SK-N-MC (cell line): ENCODE results near the gene PITX2.

Experiments used
- EZH2 ChIP-seq: fragments of 200-600 bp; sonication (generic); IDR thresholded peaks from one replicate; pipeline ENCODE4 v1.6.1; 2017; ENCODE audit warnings: antibody characterized with exemption
- FOXP2 ChIP-seq: optimal IDR thresholded peaks from 2 replicates; pipeline ENCODE3; 2011; ENCODE audit warnings: mild to moderate bottlenecking, moderate library complexity; ENCODE audit not compliant: insufficient read depth; ENCODE audit errors: extremely low read length, control extremely low read depth
- POLR2AphosphoS5 ChIP-seq: IDR thresholded peaks from 2 replicates; pipeline ENCODE4 v1.6.1; 2012; ENCODE audit warnings: mild to moderate bottlenecking, low read depth, low read length, borderline replicate concordance

DNA sequence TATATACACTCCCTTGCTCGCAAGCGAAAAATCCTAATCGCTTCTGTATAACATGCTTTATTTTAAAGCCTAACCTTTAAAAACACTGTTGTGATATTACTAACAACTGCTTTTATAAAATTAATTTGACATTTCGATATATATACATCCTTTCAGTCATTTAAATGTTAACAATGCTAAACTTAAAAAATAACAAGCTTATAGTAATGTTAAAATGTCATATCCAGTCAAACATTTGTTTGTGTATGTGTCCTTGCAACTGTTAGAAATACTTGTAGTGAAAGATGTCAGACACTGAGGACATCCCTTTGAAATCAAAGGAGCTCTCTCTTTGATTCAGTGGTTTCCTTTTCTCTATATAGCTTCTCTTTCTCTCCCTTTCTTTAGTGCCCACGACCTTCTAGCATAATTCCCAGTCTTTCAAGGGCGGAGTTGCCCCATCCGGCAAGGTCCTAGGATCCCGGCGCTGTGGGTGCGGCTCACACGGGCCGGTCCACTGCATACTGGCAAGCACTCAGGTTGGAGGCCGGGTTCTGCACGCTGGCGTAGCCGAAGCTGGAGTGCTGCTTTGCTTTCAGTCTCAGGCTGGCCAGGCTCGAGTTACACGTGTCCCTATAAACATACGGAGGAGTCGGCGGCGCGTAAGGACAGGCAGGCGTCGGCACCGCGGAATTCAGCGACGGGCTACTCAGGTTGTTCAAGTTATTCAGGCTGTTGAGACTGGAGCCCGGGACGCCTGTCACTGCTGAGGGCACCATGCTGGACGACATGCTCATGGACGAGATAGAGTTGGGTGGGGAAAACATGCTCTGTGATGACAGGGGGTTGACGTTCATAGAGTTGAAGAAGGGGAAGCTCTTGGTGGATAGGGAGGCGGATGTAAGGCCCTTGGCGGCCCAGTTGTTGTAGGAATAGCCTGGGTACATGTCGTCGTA lies 5.0 kb downstream of the PITX2 start:
- TF ChIP-seq EZH2 (no peak), POLR2AphosphoS5 (no peak), FOXP2 (no peak)
